Embryonic facial prominence (tissue), 1 donor: ENCODE data around the gene TMEM220.
"Not testable (repeated sequence)": the region's sequence is repeated elsewhere in the genome, so short reads cannot be mapped to it uniquely, and the experiment has no call there.

ENCODE experiments used
- DNase-seq: peaks from one replicate; pipeline ENCODE4 v3.0.0-alpha.2; 2016; ENCODE audit errors: extremely low spot score

The TMEM220 gene

GRCh38 chr17:10728331-10728892 lies 1.4 kb downstream of the TMEM220 start:
- DNase-seq: no peak

- no peak for DNase-seq
Observed at GRCh38 chr17:10727192-10727591, 2.6 kb downstream of the TMEM220 start.

- no peak for DNase-seq
Observed at GRCh38 chr17:10726196-10726595, 3.6 kb downstream of the TMEM220 start.

- no peak for DNase-seq
Observed at GRCh38 chr17:10725262-10725661, 4.6 kb downstream of the TMEM220 start.

GRCh38 chr17:10724546-10725195 lies 5.2 kb downstream of the TMEM220 start:
- DNase-seq: no peak

GRCh38 chr17:10718547-10718946 lies 11.3 kb downstream of the TMEM220 start:
- no peak for DNase-seq

GRCh38 chr17:10716218-10716617 lies 13.6 kb downstream of the TMEM220 start:
- DNase-seq: no peak

GRCh38 chr17:10713318-10713717 lies 16.5 kb downstream of the TMEM220 start:
- DNase-seq: no peak

GRCh38 chr17:10705727-10706126 lies 24.1 kb downstream of the TMEM220 start:
- DNase-seq: no peak

- no peak for DNase-seq
Observed at GRCh38 chr17:10702574-10702973, 27.2 kb downstream of the TMEM220 start.

GRCh38 chr17:10699856-10700255 lies 30.0 kb downstream of the TMEM220 start:
- DNase-seq: no peak

GRCh38 chr17:10698096-10698818 lies 31.6 kb downstream of the TMEM220 start:
- no peak for DNase-seq

GRCh38 chr17:10697092-10698081 lies 32.4 kb downstream of the TMEM220 start, which contains the start of the genes ADPRM and SCO1:
TSS of gene ADPRM (plus strand) at chr17:10697594. CDS start at chr17:10704927, 7,333 bp downstream.
TSS of gene SCO1 (minus strand) at chr17:10697533. CDS start at chr17:10697507, 26 bp downstream.
- peak; percentile 80 for DNase-seq

GRCh38 chr17:10695875-10696407 lies 33.9 kb downstream of the TMEM220 start:
- not testable (repeated sequence) for DNase-seq

GRCh38 chr17:10687499-10687898 lies 42.3 kb downstream of the TMEM220 start:
- no peak for DNase-seq

- DNase-seq: no peak
Observed at GRCh38 chr17:10683853-10684252, 46.0 kb downstream of the TMEM220 start.

- DNase-seq: no peak
Observed at GRCh38 chr17:10681866-10682446, 47.9 kb downstream of the TMEM220 start.

GRCh38 chr17:10674704-10675103 lies 55.1 kb downstream of the TMEM220 start:
- DNase-seq: no peak

GRCh38 chr17:10673312-10673711 lies 56.5 kb downstream of the TMEM220 start:
- DNase-seq: no peak

- no peak for DNase-seq
Observed at GRCh38 chr17:10668775-10669174, 61.0 kb downstream of the TMEM220 start.

GRCh38 chr17:10666906-10667305 lies 62.9 kb downstream of the TMEM220 start:
- DNase-seq: no peak
